ENCODE measurements around the gene CHCHD4.

CHCHD4 gene

GRCh38 chr3:14141144-14141543 is 16.5 kb upstream of the CHCHD4 start:
- no peak overlapping the region for H3K4me3 ChIP-seq (ENCODE audit: low read depth, low read length)
- DNase-seq = no peak
- peaks cover 51% of the 10 kb centered on the region for H3K36me3 ChIP-seq
- H3K9me3 ChIP-seq (ENCODE audit: severe bottlenecking) = no peaks in the 10 kb centered on the region
- no peak for TF ChIP-seq CTCF (IDR thresholded peaks at IDR 0.05; ENCODE audit: low read depth, low read length)
- no peaks in the 10 kb centered on the region for H3K27me3 ChIP-seq (ENCODE audit: insufficient read depth, low read depth, severe bottlenecking)
- no peak overlapping the region for H3K27ac ChIP-seq

- no peak for DNase-seq
- no peak for TF ChIP-seq CTCF (IDR thresholded peaks at IDR 0.05; ENCODE audit: low read depth, low read length)
- H3K27ac ChIP-seq = no peak overlapping the region
- no peaks in the 10 kb centered on the region for H3K9me3 ChIP-seq (ENCODE audit: severe bottlenecking)
- H3K36me3 ChIP-seq = peaks cover 51% of the 10 kb centered on the region
- no peaks in the 10 kb centered on the region for H3K27me3 ChIP-seq (ENCODE audit: insufficient read depth, low read depth, severe bottlenecking)
- no peak overlapping the region for H3K4me3 ChIP-seq (ENCODE audit: low read depth, low read length)
Observed at GRCh38 chr3:14140668-14141067, 16.0 kb upstream of the CHCHD4 start.

- no peak for DNase-seq
- peaks cover 51% of the 10 kb centered on the region for H3K36me3 ChIP-seq
- no peak for TF ChIP-seq CTCF (IDR thresholded peaks at IDR 0.05; ENCODE audit: low read depth, low read length)
- no peaks in the 10 kb centered on the region for H3K9me3 ChIP-seq (ENCODE audit: severe bottlenecking)
- H3K27ac ChIP-seq = no peak overlapping the region
- H3K27me3 ChIP-seq (ENCODE audit: insufficient read depth, low read depth, severe bottlenecking) = no peaks in the 10 kb centered on the region
- H3K4me3 ChIP-seq (ENCODE audit: low read depth, low read length) = no peak overlapping the region
Observed at GRCh38 chr3:14139771-14140170, 15.1 kb upstream of the CHCHD4 start.

- Histone ChIP-seq H3K27ac (no peak overlapping the region), H3K4me3 (ENCODE audit: low read depth, low read length) (no peak overlapping the region), H3K36me3 (peaks cover 50% of the 10 kb centered on the region), H3K27me3 (ENCODE audit: insufficient read depth, low read depth, severe bottlenecking) (no peaks in the 10 kb centered on the region), H3K9me3 (ENCODE audit: severe bottlenecking) (no peaks in the 10 kb centered on the region)
- TF ChIP-seq CTCF (IDR thresholded peaks at IDR 0.05; ENCODE audit: low read depth, low read length) = no peak
- no peak for DNase-seq
Observed at GRCh38 chr3:14138878-14139655, 14.4 kb upstream of the CHCHD4 start.

GRCh38 chr3:14138109-14138877 is 13.6 kb upstream of the CHCHD4 start:
- H3K36me3 ChIP-seq = peaks cover 53% of the 10 kb centered on the region
- no peaks in the 10 kb centered on the region for H3K9me3 ChIP-seq (ENCODE audit: severe bottlenecking)
- no peaks in the 10 kb centered on the region for H3K27me3 ChIP-seq (ENCODE audit: insufficient read depth, low read depth, severe bottlenecking)
- DNase-seq = no peak
- no peak overlapping the region for H3K4me3 ChIP-seq (ENCODE audit: low read depth, low read length)
- H3K27ac ChIP-seq = no peak overlapping the region
- TF ChIP-seq CTCF (IDR thresholded peaks at IDR 0.05; ENCODE audit: low read depth, low read length) = no peak
